ENCODE measurements around the gene ANKRD42. TPM values are rescaled to one million over a fixed set of nuclear protein-coding genes. Genes with fewer than 3 reads are reported as not detected.

The ANKRD42 gene
- total and polyA plus RNA-seq, 2 of the 8 experiments (the other 6 are each of a cell fraction or from before 2014, with no cell fraction given): 2.0 to 5.5 TPM

DNA sequence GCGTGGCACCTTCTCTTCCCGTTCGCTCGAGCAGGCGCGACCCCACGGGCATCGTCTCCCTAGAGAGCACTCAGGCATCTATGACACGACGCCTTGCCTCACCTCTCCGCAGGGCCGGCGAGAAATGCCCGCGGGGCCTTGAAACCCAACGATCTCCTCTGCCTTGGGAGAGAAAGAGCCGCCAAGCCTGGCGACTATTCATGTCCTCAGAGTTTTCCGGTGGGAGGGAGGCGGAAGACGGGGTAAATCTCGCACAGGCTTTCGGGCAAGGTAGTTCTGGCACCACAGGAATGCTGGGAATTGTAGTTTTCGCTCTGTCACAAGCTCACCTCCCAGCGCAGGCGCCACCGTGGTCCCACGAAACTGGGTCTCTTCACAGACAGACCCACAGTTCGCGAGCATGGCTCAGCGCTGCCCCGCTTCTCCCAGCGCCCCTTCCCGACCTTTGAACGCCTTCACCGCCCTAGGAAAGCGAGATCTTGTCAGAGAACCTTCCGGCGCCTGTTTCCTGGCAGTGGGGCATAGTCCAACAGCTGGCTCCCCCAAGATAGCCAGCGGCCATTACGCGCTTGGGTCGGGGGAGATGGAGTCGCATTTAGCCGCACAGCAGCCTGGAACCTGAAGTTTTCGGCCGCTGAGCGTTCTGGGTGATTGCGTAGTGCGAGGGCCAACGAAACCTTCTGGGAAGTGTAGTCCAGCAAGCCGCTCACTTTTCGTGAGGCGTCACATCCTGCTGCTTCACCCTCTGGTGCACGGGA, 92.4 kb downstream of the ANKRD42 start, which contains the start of gene CCDC90B:
Gene CCDC90B (minus strand): TSS at position 597 of the 758 bp plus-strand sequence. CDS start 395 bp downstream, at position 202.
- Histone ChIP-seq H3K4me3 (ENCODE audit: extremely low read depth in 1 of 4, insufficient read depth in 2 of 4, low read depth in 3 of 4, low read length in 4 of 4) (peak within 1 kb of the TSS; percentile 82 to 99 (median 92)), H3K9ac (replicated peaks in 1 of 4; ENCODE audit: extremely low read depth in 1 of 4, low read depth in 3 of 4, low read length in 3 of 4) (peak within 1 kb of the TSS; percentile 79 to 94 (median 91)), H3K23ac (ENCODE audit: insufficient read length) (no peak within 1 kb of the TSS), H3K27ac (ENCODE audit: low read depth, low read length) (peak within 1 kb of the TSS; percentile 95), H3K23me2 (ENCODE audit: low read depth, low read length) (peaks cover 2% of the 10 kb centered on the region; the same call in 1 of the 2 replicates), H4K20me1 (replicated peaks in 1 of 2; ENCODE audit: control insufficient read depth in 1 of 2, insufficient read depth in 2 of 2, low read length in 2 of 2) (no peaks in the 10 kb centered on the region), H2AK5ac (ENCODE audit: low read depth, low read length) (no peak within 1 kb of the TSS), H2BK5ac (ENCODE audit: low read depth, low read length) (peak within 1 kb of the TSS; percentile 96), H2BK20ac (ENCODE audit: low read length) (no peak within 1 kb of the TSS), H2AFZ (ENCODE audit: low read length) (peak within 1 kb of the TSS; percentile 92; the same call in 1 of the 2 replicates), H2BK120ac (replicated peaks; ENCODE audit: low read depth, low read length) (no peak within 1 kb of the TSS), H3K14ac (ENCODE audit: insufficient read length) (no peak within 1 kb of the TSS), H3K4me1 (replicated peaks in 1 of 4; ENCODE audit: control insufficient read depth in 3 of 4, insufficient read depth in 4 of 4, low read length in 3 of 4) (0 out of 7 replicates have a peak, but pooled peaks cover 0 to 1% (median 0%) of the 10 kb centered on the region in 4 experiments), H4K91ac (replicated peaks; ENCODE audit: insufficient read length, low read length) (peak within 1 kb of the TSS; percentile 97), H3K9me3 (ENCODE audit: insufficient read depth in 2 of 2, low read depth in 1 of 2, low read length in 1 of 2) (no peaks in the 10 kb centered on the region), H2BK15ac (ENCODE audit: low read length) (peak within 1 kb of the TSS; percentile 99; the same call in 1 of the 2 replicates), H3K79me1 (ENCODE audit: low read depth, low read length) (no peaks in the 10 kb centered on the region), H3K79me2 (ENCODE audit: control insufficient read depth in 1 of 2, insufficient read depth in 2 of 2, low read length in 2 of 2) (peaks cover 0 to 32% of the 10 kb centered on the region in 2 experiments; a peak in 3 of 4 replicates), H4K5ac (ENCODE audit: insufficient read length, low read depth, low read length) (peak within 1 kb of the TSS; percentile 87), H3K56ac (replicated peaks; ENCODE audit: insufficient read length, low read depth, low read length) (peak within 1 kb of the TSS; percentile 43), H3K27me3 (replicated peaks in 1 of 4; ENCODE audit: control insufficient read depth in 3 of 4, extremely low read depth in 1 of 4, insufficient read depth in 3 of 4, low read length in 3 of 4) (no peaks in the 10 kb centered on the region), H4K8ac (ENCODE audit: extremely low read depth, insufficient read depth, low read length) (peak within 1 kb of the TSS; percentile 97; the same call in 1 of the 2 replicates), H3K4ac (replicated peaks; ENCODE audit: insufficient read length, low read depth, low read length) (peak within 1 kb of the TSS; percentile 36), H2BK12ac (ENCODE audit: low read depth, low read length) (peak within 1 kb of the TSS; percentile 86), H3K18ac (ENCODE audit: extremely low read depth, low read length) (peak within 1 kb of the TSS; percentile 98), H3K36me3 (ENCODE audit: control insufficient read depth in 2 of 4, insufficient read depth in 4 of 4, low read length in 3 of 4) (no peaks in the 10 kb centered on the region), H3K4me2 (ENCODE audit: insufficient read depth in 1 of 2, low read depth in 2 of 2, low read length in 2 of 2) (peak within 1 kb of the TSS; percentile 78 to 81)
- peak; percentile 88 to 96 for DNase-seq (ENCODE audit: low read depth in 1 of 2, low spot score in 2 of 2)
- CTCF ChIA-PET (ENCODE audit: partially characterized antibody): interaction anchor here (0.6 to 2.0 kb wide), 5 partner anchors 9 to 313 kb away, joined by 3 to 6 read pairs (median 3); no protein-coding TSS in a partner anchor
- WGBS, 2 experiments (ENCODE audit: extremely low coverage in 1 of 2, insufficient coverage in 1 of 2, insufficient read length in 1 of 2, insufficient replicate concordance in 2 of 2, low coverage in 1 of 2, low lambda C conversion rate in 2 of 2, missing lambda C conversion rate in 1 of 2): 2% methylated on average over 48 of the region's 55 CpGs; no CpG with 5 or more reads in 1 of the 2 experiments
- POLR2A ChIA-PET (ENCODE audit: partially characterized antibody): interaction anchor here (0.7 to 2.1 kb wide), 17 partner anchors 9 to 537 kb away, joined by 3 to 7 read pairs (median 3); partner anchors contain the start of genes DDIAS, PCF11 and PRCP
- peak; percentile 70 for FAIRE-seq
- peak in 1 of 2 experiments; percentile 87; a peak in 2 of 4 replicates for TF ChIP-seq HDAC2 (IDR thresholded peaks at IDR 0.05; ENCODE audit: borderline replicate concordance in 1 of 2, low read depth in 2 of 2, low read length in 2 of 2)
- no peak for TF ChIP-seq TAF7 (optimal IDR thresholded peaks at IDR 0.05; ENCODE audit: borderline replicate concordance, low read depth, low read length)
- TF ChIP-seq RXRA (IDR thresholded peaks at IDR 0.05; ENCODE audit: insufficient read depth, low read depth, low read length): no peak
- TF ChIP-seq SUZ12 (IDR thresholded peaks at IDR 0.05; ENCODE audit: low read length): no peak
- no peak for TF ChIP-seq JUN (IDR thresholded peaks at IDR 0.05; ENCODE audit: low read depth, low read length)
- TF ChIP-seq GTF2F1 (IDR thresholded peaks at IDR 0.05; ENCODE audit: borderline replicate concordance, low read depth, low read length): peak; percentile 14; the same call in 1 of the 2 replicates
- no peak for TF ChIP-seq BACH1 (IDR thresholded peaks at IDR 0.05; ENCODE audit: low read length)
- TF ChIP-seq ZNF274 (IDR thresholded peaks at IDR 0.05; ENCODE audit: borderline replicate concordance, extremely low read depth, low read length): no peak
- TF ChIP-seq RNF2 (IDR thresholded peaks at IDR 0.05; ENCODE audit: borderline replicate concordance, low read depth, low read length, missing control alignments, poor library complexity, severe bottlenecking): no peak
- no peak for TF ChIP-seq BRCA1 (IDR thresholded peaks at IDR 0.05; ENCODE audit: low read depth, low read length)

Measured in H1 (cell line).